CD4-positive, alpha-beta T cell (primary cell): ENCODE data around the gene WDR64. TPM values are rescaled to one million over a fixed set of nuclear protein-coding genes. Genes with fewer than 3 reads are reported as not detected.

ENCODE experiments used
- ATAC-seq: fragments of 200-7000 bp; cut with Tn5 transposase; one replicate; pipeline ENCODE4 v1.10.0; 2022; ENCODE audit warnings: mild to moderate bottlenecking; ENCODE audit not compliant: poor library complexity
- CTCF ChIA-PET: fragments of 350-600 bp; sonication (Branson Sonifier 250); formaldehyde crosslinking; loops from one replicate; lab custom pipeline; 2021; ENCODE audit warnings: antibody characterized with exemption, inconsistent platforms; lab: Charles Lee
- POLR2A ChIA-PET: fragments of 350-600 bp; sonication (Branson Sonifier 250); formaldehyde crosslinking; loops from one replicate; lab custom pipeline; 2021; ENCODE audit warnings: antibody characterized with exemption, inconsistent platforms; lab: Charles Lee
- DNase-seq, 14 experiments: peaks; one replicate each; pipeline ENCODE4 v3.0.0-alpha.2; 2013 to 2020; ENCODE audit warnings: mixed read lengths in 2 of 14
- H3K27ac ChIP-seq, 2 donors: one replicate each; pipeline versions ENCODE4 v1.5.1 to v1.7.0; 2013; ENCODE audit warnings: low read length in 2 of 2, low read depth in 1 of 2, mild to moderate bottlenecking in 1 of 2
- H3K27me3 ChIP-seq, 2 experiments: 1 replicate in 1 of 2; 2 replicates in 1 of 2; pipeline versions ENCODE4 v1.6.1 to v1.7.0; 2013; ENCODE audit warnings: low read length in 2 of 2, control low read depth in 1 of 2, mild to moderate bottlenecking in 1 of 2, moderate library complexity in 1 of 2; ENCODE audit not compliant: insufficient read depth in 2 of 2, control insufficient read depth in 1 of 2
- H3K36me3 ChIP-seq: one replicate; pipeline ENCODE4 v1.6.1; 2013; ENCODE audit warnings: low read length, control low read depth; ENCODE audit not compliant: insufficient read depth
- H3K4me1 ChIP-seq: one replicate; pipeline ENCODE4 v1.6.1; 2013; ENCODE audit warnings: low read length, control low read depth; ENCODE audit not compliant: insufficient read depth
- H3K4me3 ChIP-seq: one replicate; pipeline ENCODE4 v1.5.1; 2013; ENCODE audit warnings: mild to moderate bottlenecking, low read length, moderate library complexity
- H3K9me3 ChIP-seq, 2 experiments: 1 replicate in 1 of 2; 2 replicates in 1 of 2; pipeline versions ENCODE4 v1.6.1 to v1.7.0; 2013; ENCODE audit warnings: low read length in 2 of 2, mild to moderate bottlenecking in 2 of 2, control low read depth in 1 of 2, moderate library complexity in 1 of 2; ENCODE audit not compliant: control insufficient read depth in 1 of 2, insufficient read depth in 1 of 2
- H3K27ac Mint-ChIP-seq: one replicate; pipeline ENCODE4 v1.8.0; 2020; ENCODE audit warnings: mixed read lengths
- H3K27me3 Mint-ChIP-seq: one replicate; pipeline ENCODE4 v1.8.0; 2021; ENCODE audit warnings: mixed read lengths
- H3K36me3 Mint-ChIP-seq: one replicate; pipeline ENCODE4 v1.8.0; 2021; ENCODE audit warnings: low read depth, mixed read lengths
- H3K4me1 Mint-ChIP-seq: one replicate; pipeline ENCODE4 v1.8.0; 2021; ENCODE audit warnings: low read depth, mixed read lengths
- H3K4me3 Mint-ChIP-seq: one replicate; pipeline ENCODE4 v1.8.0; 2020; ENCODE audit warnings: mild to moderate bottlenecking, mixed read lengths
- H3K9me3 Mint-ChIP-seq: one replicate; pipeline ENCODE4 v1.8.0; 2020; ENCODE audit warnings: mixed read lengths
- CTCF ChIP-seq: fragments of 200-600 bp; IDR thresholded peaks from one replicate; pipeline ENCODE4 v1.8.0; 2022; ENCODE audit warnings: antibody characterized with exemption, mild to moderate bottlenecking
- intact Hi-C, 2 experiments: fragments of 100-400 bp; cut with DNase I in 1 of 2; cut with micrococcal nuclease in 1 of 2; formaldehyde crosslinking; loops; one replicate each; pipeline versions ENCODE4 v1.15.1 to v1.9.0; 2023 to 2025; cut with DNase I, micrococcal nuclease
- total RNA-seq, 174 experiments: library from RNA in 2 of 174; stranded (reverse) in 2 of 174; gene quantifications; one replicate each; pipeline ENCODE4 v1.2.3 and lab custom pipeline; 2021 to 2026

Gene WDR64
- total RNA-seq, 2 experiments from 2014 or later, result 0.67 TPM; not detected in 1

DNA sequence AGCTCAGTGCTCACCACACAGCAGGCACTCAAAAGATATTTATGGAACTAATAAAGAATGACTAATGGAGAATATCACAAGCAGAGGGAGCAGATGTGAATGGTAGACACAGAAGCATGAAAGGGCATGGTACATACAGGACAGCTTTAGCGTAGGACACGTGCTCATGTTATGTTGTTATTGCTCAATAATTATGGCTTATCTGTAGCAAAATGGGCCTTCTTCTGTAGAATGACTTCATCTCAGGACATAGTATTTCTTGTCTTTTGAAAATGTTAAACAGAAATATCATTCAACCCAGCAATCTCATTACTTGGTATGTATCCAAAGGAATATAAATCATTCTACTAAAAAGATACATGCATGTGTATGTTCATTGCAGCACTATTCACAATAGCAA, 137.0 kb downstream of the WDR64 start:
- no peak for TF ChIP-seq CTCF
- no peaks in the 10 kb centered on the region for H3K36me3 Mint-ChIP-seq
- no peaks in the 10 kb centered on the region for H3K9me3 Mint-ChIP-seq
- Histone ChIP-seq H3K4me3 (no peak overlapping the region), H3K27ac (no peak overlapping the region), H3K9me3 (no peaks in the 10 kb centered on the region), H3K27me3 (no peaks in the 10 kb centered on the region), H3K4me1 (no peaks in the 10 kb centered on the region), H3K36me3 (no peaks in the 10 kb centered on the region)
- no peak overlapping the region for H3K4me3 Mint-ChIP-seq
- no peaks in the 10 kb centered on the region for H3K4me1 Mint-ChIP-seq
- no peak overlapping the region for H3K27ac Mint-ChIP-seq
- DNase-seq (no peak), ATAC-seq (no peak)
- POLR2A ChIA-PET, result no interaction called here
- intact Hi-C loops, result no loop called here
- CTCF ChIA-PET, result no interaction called here
- no peaks in the 10 kb centered on the region for H3K27me3 Mint-ChIP-seq

GRCh38 chr1:241799416-241799815, 147.3 kb downstream of the WDR64 start:
- CTCF ChIA-PET, result no interaction called here
- POLR2A ChIA-PET, result no interaction called here
- Histone ChIP-seq H3K27me3 (no peaks in the 10 kb centered on the region), H3K4me3 (no peak overlapping the region), H3K36me3 (no peaks in the 10 kb centered on the region), H3K27ac (no peak overlapping the region), H3K9me3 (no peaks in the 10 kb centered on the region), H3K4me1 (no peaks in the 10 kb centered on the region)
- intact Hi-C loops, result no loop called here
- DNase-seq (no peak), ATAC-seq (no peak)
- Mint-ChIP-seq H3K36me3 (no peaks in the 10 kb centered on the region), H3K4me1 (no peaks in the 10 kb centered on the region), H3K9me3 (no peaks in the 10 kb centered on the region), H3K4me3 (no peak overlapping the region), H3K27me3 (peaks cover 4% of the 10 kb centered on the region), H3K27ac (no peak overlapping the region)
- no peak for TF ChIP-seq CTCF

DNA sequence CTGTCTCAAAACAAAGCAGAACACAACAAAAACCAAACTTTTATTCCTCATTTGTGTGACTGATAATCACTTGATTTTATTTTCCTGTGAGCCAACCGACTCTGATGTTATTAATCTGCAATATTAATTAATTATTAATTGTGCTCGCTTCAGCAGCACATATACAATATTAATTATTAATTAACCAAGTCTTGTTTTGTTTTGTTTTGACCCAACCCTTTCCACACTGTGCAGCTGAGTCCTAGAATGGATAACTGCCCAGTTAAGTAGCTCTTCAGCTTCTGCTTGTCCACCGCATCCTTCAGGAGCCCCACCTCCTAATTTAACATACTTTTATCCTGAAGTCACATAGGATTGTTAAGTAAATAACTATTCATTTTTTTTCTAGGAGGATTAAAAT, 148.6 kb downstream of the WDR64 start:
- Histone ChIP-seq H3K4me1 (no peaks in the 10 kb centered on the region), H3K36me3 (no peaks in the 10 kb centered on the region), H3K27me3 (no peaks in the 10 kb centered on the region), H3K9me3 (no peaks in the 10 kb centered on the region), H3K27ac (no peak overlapping the region), H3K4me3 (no peak overlapping the region)
- ChIA-PET POLR2A (no interaction called here), CTCF (no interaction called here)
- ATAC-seq, result no peak
- H3K36me3 Mint-ChIP-seq, result no peaks in the 10 kb centered on the region
- no peak for DNase-seq
- H3K27me3 Mint-ChIP-seq, result peaks cover 4% of the 10 kb centered on the region
- no peak overlapping the region for H3K4me3 Mint-ChIP-seq
- H3K9me3 Mint-ChIP-seq, result no peaks in the 10 kb centered on the region
- no peak overlapping the region for H3K27ac Mint-ChIP-seq
- no peaks in the 10 kb centered on the region for H3K4me1 Mint-ChIP-seq
- no peak for TF ChIP-seq CTCF
- intact Hi-C loops, result no loop called here
